IMR-90 (cell line): ENCODE measurements around the gene KDM5B. TPM values are rescaled to one million over a fixed set of nuclear protein-coding genes. Genes with fewer than 3 reads are reported as not detected.

Experiments
- ATAC-seq: fragments of 200-7000 bp; cut with Tn5 transposase; 2 replicates; pipeline ENCODE4 v1.9.1; 2020; ENCODE audit warnings: low read depth, mild to moderate bottlenecking, moderate library complexity
- BruUV-seq: library from RNA; stranded (reverse); fragments of 400-500 nt; replicated peaks from 2 replicates; lab custom pipeline; 2021; lab: Mats Ljungman, UMichigan
- CTCF ChIA-PET: fragments of 300-600 bp; formaldehyde crosslinking; extraction: SDS; loops from one replicate; lab custom pipeline; 2021; ENCODE audit warnings: antibody characterized with exemption; lab: Yijun Ruan, JAX
- POLR2A ChIA-PET: fragments of 300-600 bp; sonication (Branson Sonifier 250); formaldehyde crosslinking; loops from one replicate; lab custom pipeline; 2022; ENCODE audit warnings: antibody characterized with exemption; ENCODE audit not compliant: unreplicated experiment; lab: Charles Lee
- DNase-seq: peaks from one replicate; pipeline ENCODE4 v3.0.0; 2013
- H2AFZ ChIP-seq: replicated peaks from 2 replicates; pipeline ENCODE3; 2013; ENCODE audit warnings: low read length, mild to moderate bottlenecking; ENCODE audit not compliant: poor library complexity
- H2AK5ac ChIP-seq: 2 replicates; pipeline ENCODE4 v1.6.1; 2013; ENCODE audit warnings: low read depth, low read length, inconsistent platforms
- H2AK9ac ChIP-seq: replicated peaks from 2 replicates; pipeline ENCODE3; 2013; ENCODE audit warnings: mild to moderate bottlenecking, low read depth, low read length, moderate library complexity; ENCODE audit not compliant: poor library complexity
- H2BK120ac ChIP-seq: 2 replicates; pipeline ENCODE4 v1.6.1; 2013; ENCODE audit warnings: low read depth, low read length, inconsistent platforms
- H2BK15ac ChIP-seq: 3 replicates; pipeline ENCODE4 v1.6.1; 2013; ENCODE audit warnings: low read depth, low read length, inconsistent platforms
- H2BK20ac ChIP-seq: 2 replicates; pipeline ENCODE4 v1.6.1; 2013; ENCODE audit warnings: low read depth, mild to moderate bottlenecking, inconsistent platforms, low read length, moderate library complexity
- H2BK5ac ChIP-seq: 2 replicates; pipeline ENCODE4 v1.6.1; 2013; ENCODE audit warnings: mild to moderate bottlenecking, low read depth, low read length, inconsistent platforms; ENCODE audit not compliant: poor library complexity, severe bottlenecking
- H3K14ac ChIP-seq: replicated peaks from 2 replicates; pipeline ENCODE4 v1.6.1; 2013; ENCODE audit warnings: low read depth, low read length, inconsistent platforms
- H3K18ac ChIP-seq: 2 replicates; pipeline ENCODE4 v1.6.1; 2013; ENCODE audit warnings: low read depth, low read length, control low read depth
- H3K23ac ChIP-seq: 2 replicates; pipeline ENCODE4 v1.6.1; 2013; ENCODE audit warnings: low read depth, low read length, inconsistent platforms
- H3K27ac ChIP-seq: 2 replicates; pipeline ENCODE4 v1.5.1; 2013; ENCODE audit warnings: mild to moderate bottlenecking, control low read depth, low read length; ENCODE audit not compliant: insufficient read depth
- H3K27me3 ChIP-seq: 2 replicates; pipeline ENCODE4 v1.6.1; 2013; ENCODE audit warnings: low read length; ENCODE audit not compliant: control insufficient read depth, insufficient read depth
- H3K36me3 ChIP-seq: 2 replicates; pipeline ENCODE4 v1.6.1; 2013; ENCODE audit warnings: low read length, mixed read lengths; ENCODE audit not compliant: control insufficient read depth, insufficient read depth
- H3K4ac ChIP-seq: 2 replicates; pipeline ENCODE4 v1.6.1; 2013; ENCODE audit warnings: low read depth, low read length, inconsistent platforms
- H3K4me1 ChIP-seq: 2 replicates; pipeline ENCODE4 v1.6.1; 2013; ENCODE audit warnings: low read length, mixed read lengths; ENCODE audit not compliant: control insufficient read depth, insufficient read depth
- H3K4me2 ChIP-seq: 2 replicates; pipeline ENCODE4 v1.6.1; 2013; ENCODE audit warnings: low read depth, mild to moderate bottlenecking, control low read depth, low read length, moderate library complexity
- H3K4me3 ChIP-seq: 2 replicates; pipeline ENCODE4 v1.5.1; 2013; ENCODE audit warnings: low read depth, mild to moderate bottlenecking, control low read depth, low read length, moderate library complexity; ENCODE audit not compliant: insufficient read depth
- H3K56ac ChIP-seq: 2 replicates; pipeline ENCODE4 v1.6.1; 2013; ENCODE audit warnings: low read length, inconsistent platforms; ENCODE audit not compliant: insufficient read depth; ENCODE audit errors: extremely low read depth
- H3K79me1 ChIP-seq, 2 experiments: 2 replicates each; pipeline ENCODE4 v1.6.1; 2013; ENCODE audit warnings: low read length in 2 of 2, inconsistent platforms in 1 of 2, low read depth in 1 of 2
- H3K9ac ChIP-seq: 2 replicates; pipeline ENCODE4 v1.6.1; 2013; ENCODE audit warnings: low read depth, low read length, control low read depth
- H3K9me1 ChIP-seq: 2 replicates; pipeline ENCODE4 v1.6.1; 2013; ENCODE audit warnings: low read length, inconsistent platforms; ENCODE audit not compliant: insufficient read depth
- H3K9me3 ChIP-seq: 2 replicates; pipeline ENCODE4 v1.6.1; 2013; ENCODE audit warnings: low read length; ENCODE audit not compliant: control insufficient read depth, insufficient read depth
- H4K20me1 ChIP-seq: 2 replicates; pipeline ENCODE4 v1.6.1; 2013; ENCODE audit warnings: low read length, inconsistent platforms; ENCODE audit not compliant: insufficient read depth
- H4K5ac ChIP-seq: 2 replicates; pipeline ENCODE4 v1.6.1; 2013; ENCODE audit warnings: mild to moderate bottlenecking, low read depth, low read length, control low read depth
- H4K8ac ChIP-seq, 2 experiments: 2 replicates each; pipeline ENCODE4 v1.6.1; 2013; ENCODE audit warnings: low read depth in 2 of 2, low read length in 2 of 2, control low read depth in 1 of 2, inconsistent platforms in 1 of 2
- H4K91ac ChIP-seq: 2 replicates; pipeline ENCODE4 v1.6.1; 2013; ENCODE audit warnings: low read depth, low read length, inconsistent platforms; ENCODE audit not compliant: insufficient read depth
- BHLHE40 ChIP-seq: fragments of 150-350 bp; IDR thresholded peaks from 2 replicates; pipeline ENCODE4 v1.6.1; 2016; ENCODE audit warnings: mild to moderate bottlenecking, low read depth, low read length
- CEBPB ChIP-seq: IDR thresholded peaks from 2 replicates; pipeline ENCODE4 v1.6.1; 2012; ENCODE audit warnings: low read depth, low read length, improper control_type of control experiment
- CHD1 ChIP-seq: IDR thresholded peaks from 2 replicates; pipeline ENCODE4 v1.6.1; 2012; ENCODE audit warnings: low read depth, low read length, improper control_type of control experiment
- ELK1 ChIP-seq: fragments of 150-350 bp; IDR thresholded peaks from 2 replicates; pipeline ENCODE4 v1.6.1; 2016; ENCODE audit warnings: low read depth, mild to moderate bottlenecking, low read length, moderate library complexity, borderline replicate concordance
- FOS ChIP-seq: fragments of 150-350 bp; IDR thresholded peaks from 2 replicates; pipeline ENCODE4 v1.6.1; 2016; ENCODE audit warnings: low read depth, low read length
- MAZ ChIP-seq: IDR thresholded peaks from 2 replicates; pipeline ENCODE4 v1.6.1; 2012; ENCODE audit warnings: low read depth, mild to moderate bottlenecking, low read length, improper control_type of control experiment, moderate library complexity, borderline replicate concordance
- MXI1 ChIP-seq: IDR thresholded peaks from 2 replicates; pipeline ENCODE4 v1.6.1; 2012; ENCODE audit warnings: low read depth, mild to moderate bottlenecking, low read length, moderate library complexity, borderline replicate concordance
- NFE2L2 ChIP-seq: fragments of 150-350 bp; IDR thresholded peaks from 2 replicates; pipeline ENCODE4 v1.6.1; 2016; ENCODE audit warnings: low read depth, mild to moderate bottlenecking, low read length
- POLR2A ChIP-seq: IDR thresholded peaks from 2 replicates; pipeline ENCODE4 v1.6.1; 2012; ENCODE audit warnings: mild to moderate bottlenecking, low read depth, low read length
- RAD21 ChIP-seq: IDR thresholded peaks from 2 replicates; pipeline ENCODE4 v1.6.1; 2012; ENCODE audit warnings: low read length, improper control_type of control experiment
- RCOR1 ChIP-seq: IDR thresholded peaks from 2 replicates; pipeline ENCODE4 v1.6.1; 2012; ENCODE audit warnings: mild to moderate bottlenecking, low read length, improper control_type of control experiment; ENCODE audit not compliant: insufficient replicate concordance
- RFX5 ChIP-seq: IDR thresholded peaks from 2 replicates; pipeline ENCODE4 v1.8.0; 2012; ENCODE audit warnings: low read depth, mild to moderate bottlenecking, low read length, moderate library complexity
- SMC3 ChIP-seq: fragments of 150-350 bp; IDR thresholded peaks from 2 replicates; pipeline ENCODE4 v1.6.1; 2016; ENCODE audit warnings: low read depth, mild to moderate bottlenecking, antibody characterized with exemption, low read length, moderate library complexity
- WGBS, 2 experiments: methylation state at CpG; one replicate each; pipeline versions ENCODE4 v1.1.5 to v1.1.7; 2013; ENCODE audit warnings: missing lambda C conversion rate in 2 of 2; ENCODE audit not compliant: insufficient read length in 1 of 2; ENCODE audit errors: extremely low coverage in 2 of 2; 5-methylcytosine and 5-hydroxymethylcytosine counted together
- dilution Hi-C: fragments of 300-500 bp; cut with HindIII; formaldehyde crosslinking; loops from one replicate; pipeline ENCODE4 v1.14.3; 2018; ENCODE audit warnings: low sequenced_read_pairs; ENCODE audit not compliant: unreplicated experiment
- in situ Hi-C: fragments of 300-500 bp; cut with MboI; formaldehyde crosslinking; loops from 3 replicates; pipeline ENCODE4 v1.14.3; 2019; ENCODE audit warnings: low sequenced_read_pairs, inconsistent platforms, mixed read lengths
- intact Hi-C: fragments of 100-400 bp; cut with micrococcal nuclease; formaldehyde crosslinking; loops from 2 replicates; pipeline ENCODE4 v1.10.0; 2022
- polyA plus RNA-seq, 3 experiments: library from polyadenylated mRNA; depleted of rRNA; stranded (reverse); fragments of >200 nt; gene quantifications; 2 replicates each; pipeline ENCODE4 v1.2.3, GENCODE V29; 2012; ENCODE audit warnings: low replicate concordance in 1 of 3
- total RNA-seq: library from RNA; depleted of rRNA; stranded (reverse); fragments of >200 nt; gene quantifications from 2 replicates; pipeline ENCODE4 v1.2.3, GENCODE V29; 2012
- TF ChIP-seq, protein P1 (sequence below): fragments of 150-350 bp; IDR thresholded peaks from 2 replicates; pipeline ENCODE4 v1.6.1; 2017; ENCODE audit warnings: mild to moderate bottlenecking, antibody characterized with exemption, low read length, low read depth

Gene KDM5B
- total and polyA plus RNA-seq, 2 of the 4 experiments (the other 2 are of a cell fraction) = 28.8 to 82.1 TPM

DNA sequence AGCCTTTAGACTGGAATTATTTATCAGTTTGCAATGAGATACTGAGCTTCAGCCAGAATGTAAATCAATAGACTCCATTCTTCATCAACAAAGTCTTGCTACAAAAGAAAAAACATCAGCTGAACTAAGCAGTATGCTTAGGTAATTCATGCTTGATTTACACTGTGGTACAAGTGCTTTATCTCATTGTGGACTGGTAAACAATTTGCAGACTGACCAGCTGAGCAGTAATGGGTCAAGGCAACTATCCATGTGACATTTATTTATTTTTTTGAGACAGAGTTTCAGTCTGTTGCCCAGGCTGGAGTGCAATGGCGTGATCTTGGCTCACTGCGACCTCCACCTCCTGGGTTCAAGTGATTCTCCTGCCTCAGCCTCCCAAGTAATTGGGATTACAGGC, 58.2 kb downstream of the KDM5B start:
- H3K9me3 ChIP-seq = no peaks in the 10 kb centered on the region
- H2AK5ac ChIP-seq = no peak overlapping the region
- H3K36me3 ChIP-seq = peaks cover 54% of the 10 kb centered on the region
- H2BK120ac ChIP-seq = no peak overlapping the region
- peaks cover 16 to 33% of the 10 kb centered on the region in 2 experiments for H3K79me1 ChIP-seq
- DNase-seq = no peak
- H3K9ac ChIP-seq = no peak overlapping the region
- no peak overlapping the region for H3K27ac ChIP-seq
- no peaks in the 10 kb centered on the region for H3K9me1 ChIP-seq
- H4K8ac ChIP-seq = no peak overlapping the region
- ATAC-seq = peak; percentile 51
- H3K4me1 ChIP-seq = 0 out of 2 replicates have a peak, but pooled peaks cover 1% of the 10 kb centered on the region
- ChIA-PET CTCF (no interaction called here), POLR2A (no interaction called here)
- WGBS, 2 experiments = no CpG with 5 or more reads among the region's 2 CpGs
- no peak overlapping the region for H2BK5ac ChIP-seq
- H3K56ac ChIP-seq = no peak overlapping the region
- TF ChIP-seq ELK1 = no peak
- no peak for TF ChIP-seq MAZ
- TF ChIP-seq CEBPB = no peak
- TF ChIP-seq SMC3 = no peak
- no peak for TF ChIP-seq NFE2L2
- TF ChIP-seq, protein P1, sequence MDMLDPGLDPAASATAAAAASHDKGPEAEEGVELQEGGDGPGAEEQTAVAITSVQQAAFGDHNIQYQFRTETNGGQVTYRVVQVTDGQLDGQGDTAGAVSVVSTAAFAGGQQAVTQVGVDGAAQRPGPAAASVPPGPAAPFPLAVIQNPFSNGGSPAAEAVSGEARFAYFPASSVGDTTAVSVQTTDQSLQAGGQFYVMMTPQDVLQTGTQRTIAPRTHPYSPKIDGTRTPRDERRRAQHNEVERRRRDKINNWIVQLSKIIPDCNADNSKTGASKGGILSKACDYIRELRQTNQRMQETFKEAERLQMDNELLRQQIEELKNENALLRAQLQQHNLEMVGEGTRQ = no peak
- TF ChIP-seq MXI1 = no peak
- TF ChIP-seq FOS = no peak
- TF ChIP-seq BHLHE40 = no peak
- TF ChIP-seq RAD21 = no peak
- TF ChIP-seq POLR2A = no peak
- TF ChIP-seq RFX5 = no peak
- TF ChIP-seq RCOR1 = no peak
- no peak for TF ChIP-seq CHD1
- dilution Hi-C loops = no loop called here
- intact Hi-C loops = loop anchor here (5.0 to 10.0 kb wide), 2 partner anchors 102 to 245 kb away; no protein-coding TSS in a partner anchor
- H3K27me3 ChIP-seq = no peaks in the 10 kb centered on the region
- BruUV-seq = no TSS peak
- no peak overlapping the region for H3K4me3 ChIP-seq
- no peak overlapping the region for H2BK15ac ChIP-seq
- H3K4me2 ChIP-seq = no peak overlapping the region
- H2AK9ac ChIP-seq = no peak overlapping the region
- H4K91ac ChIP-seq = no peak overlapping the region
- H3K18ac ChIP-seq = no peak overlapping the region
- no peak overlapping the region for H2BK20ac ChIP-seq
- H2AFZ ChIP-seq = no peak overlapping the region
- no peak overlapping the region for H4K5ac ChIP-seq
- peaks cover 3% of the 10 kb centered on the region; the same call in 1 of the 2 replicates for H4K20me1 ChIP-seq
- no peak overlapping the region for H3K14ac ChIP-seq
- in situ Hi-C loops = loop anchor here (10.0 kb wide), 1 partner anchor 165 kb away; no protein-coding TSS in a partner anchor
- no peak overlapping the region for H3K23ac ChIP-seq
- H3K4ac ChIP-seq = no peak overlapping the region
